ENCODE results near the gene DGKD. TPM values are rescaled to one million over a fixed set of nuclear protein-coding genes. Genes with fewer than 3 reads are reported as not detected.

Gene DGKD
- total RNA-seq, 2 donors from 2014 or later: 82.4 to 124 TPM

GRCh38 chr2:233418761-233419546 is 64.7 kb downstream of the DGKD start:
- no peaks in the 10 kb centered on the region for H3K9me3 Mint-ChIP-seq
- ATAC-seq (peak; percentile 60 to 65), DNase-seq (ENCODE audit: low spot score) (peak; percentile 70)
- H3K4me1 Mint-ChIP-seq (ENCODE audit: low read depth in 2 of 2): peaks cover 82 to 86% of the 10 kb centered on the region in 2 donors
- H3K27me3 Mint-ChIP-seq: no peaks in the 10 kb centered on the region
- H3K4me3 Mint-ChIP-seq: peak overlapping the region; percentile 85
- peak overlapping the region; percentile 79 to 90 for H3K27ac Mint-ChIP-seq
- H3K36me3 Mint-ChIP-seq: peaks cover under 1% of the 10 kb centered on the region

- DNase-seq (ENCODE audit: low spot score) (no peak), ATAC-seq (peak; percentile 21 to 41)
- H3K27ac Mint-ChIP-seq: peak overlapping the region; percentile 79 to 90
- peak overlapping the region; percentile 85 for H3K4me3 Mint-ChIP-seq
- H3K27me3 Mint-ChIP-seq: no peaks in the 10 kb centered on the region
- no peaks in the 10 kb centered on the region for H3K9me3 Mint-ChIP-seq
- H3K4me1 Mint-ChIP-seq (ENCODE audit: low read depth in 2 of 2): peaks cover 82 to 84% of the 10 kb centered on the region in 2 donors
- H3K36me3 Mint-ChIP-seq: peaks cover 4% of the 10 kb centered on the region
Measured at GRCh38 chr2:233419602-233420391, 65.5 kb downstream of the DGKD start.

GRCh38 chr2:233421091-233421816 is 67.0 kb downstream of the DGKD start:
- H3K27ac Mint-ChIP-seq: peak overlapping the region; percentile 79 to 90
- H3K36me3 Mint-ChIP-seq: peaks cover 11% of the 10 kb centered on the region
- peak overlapping the region; percentile 75 for H3K4me3 Mint-ChIP-seq
- peaks cover 75 to 80% of the 10 kb centered on the region in 2 donors for H3K4me1 Mint-ChIP-seq (ENCODE audit: low read depth in 2 of 2)
- H3K9me3 Mint-ChIP-seq: no peaks in the 10 kb centered on the region
- DNase-seq (ENCODE audit: low spot score) (no peak), ATAC-seq (no peak)
- no peaks in the 10 kb centered on the region for H3K27me3 Mint-ChIP-seq

GRCh38 chr2:233422050-233422639 is 67.9 kb downstream of the DGKD start:
- Mint-ChIP-seq H3K27ac (peak overlapping the region; percentile 79 to 90), H3K36me3 (peaks cover 20% of the 10 kb centered on the region), H3K9me3 (peaks cover 4% of the 10 kb centered on the region), H3K27me3 (no peaks in the 10 kb centered on the region), H3K4me1 (ENCODE audit: low read depth in 2 of 2) (peaks cover 79 to 85% of the 10 kb centered on the region in 2 donors), H3K4me3 (peak overlapping the region; percentile 75)
- ATAC-seq: peak; percentile 80 to 87
- DNase-seq (ENCODE audit: low spot score): peak; percentile 76

GRCh38 chr2:233422649-233423551 is 68.6 kb downstream of the DGKD start:
- Mint-ChIP-seq H3K4me3 (peak overlapping the region; percentile 75), H3K27ac (peak overlapping the region; percentile 79 to 90), H3K27me3 (no peaks in the 10 kb centered on the region), H3K4me1 (ENCODE audit: low read depth in 2 of 2) (peaks cover 78 to 87% of the 10 kb centered on the region in 2 donors), H3K36me3 (peaks cover 22% of the 10 kb centered on the region), H3K9me3 (peaks cover 4% of the 10 kb centered on the region)
- DNase-seq (ENCODE audit: low spot score) (no peak), ATAC-seq (no peak)

- H3K36me3 Mint-ChIP-seq: peaks cover 22% of the 10 kb centered on the region
- H3K4me1 Mint-ChIP-seq (ENCODE audit: low read depth in 2 of 2): peaks cover 78 to 83% of the 10 kb centered on the region in 2 donors
- DNase-seq (ENCODE audit: low spot score) (no peak), ATAC-seq (no peak)
- no peaks in the 10 kb centered on the region for H3K27me3 Mint-ChIP-seq
- H3K9me3 Mint-ChIP-seq: peaks cover 4% of the 10 kb centered on the region
- H3K4me3 Mint-ChIP-seq: peak overlapping the region; percentile 22
- peak overlapping the region; percentile 79 to 90 for H3K27ac Mint-ChIP-seq
Measured at GRCh38 chr2:233423552-233423860, 69.2 kb downstream of the DGKD start.

GRCh38 chr2:233424154-233424951 is 70.1 kb downstream of the DGKD start:
- ATAC-seq: no peak
- peak; percentile 56 for DNase-seq (ENCODE audit: low spot score)
- peaks cover 22% of the 10 kb centered on the region for H3K36me3 Mint-ChIP-seq
- no peaks in the 10 kb centered on the region for H3K27me3 Mint-ChIP-seq
- H3K4me1 Mint-ChIP-seq (ENCODE audit: low read depth in 2 of 2): peaks cover 73 to 79% of the 10 kb centered on the region in 2 donors
- H3K27ac Mint-ChIP-seq: peak overlapping the region; percentile 79 to 90
- H3K9me3 Mint-ChIP-seq: peaks cover 4% of the 10 kb centered on the region
- H3K4me3 Mint-ChIP-seq: no peak overlapping the region

- Mint-ChIP-seq H3K27ac (peak overlapping the region; percentile 45 to 46), H3K27me3 (no peaks in the 10 kb centered on the region), H3K4me3 (no peak overlapping the region), H3K36me3 (peaks cover 22% of the 10 kb centered on the region), H3K9me3 (peaks cover 4% of the 10 kb centered on the region), H3K4me1 (ENCODE audit: low read depth in 2 of 2) (peaks cover 48 to 60% of the 10 kb centered on the region in 2 donors)
- peak; percentile 66 for DNase-seq (ENCODE audit: low spot score)
- ATAC-seq: peak; percentile 70 to 72
Measured at GRCh38 chr2:233426619-233427342, 72.5 kb downstream of the DGKD start.

- Mint-ChIP-seq H3K36me3 (peaks cover 22% of the 10 kb centered on the region), H3K9me3 (peaks cover 4% of the 10 kb centered on the region), H3K27ac (peak overlapping the region in 1 of 2 donors; percentile 46), H3K27me3 (no peaks in the 10 kb centered on the region), H3K4me3 (no peak overlapping the region), H3K4me1 (ENCODE audit: low read depth in 2 of 2) (peaks cover 41 to 49% of the 10 kb centered on the region in 2 donors)
- peak; percentile 31 for DNase-seq (ENCODE audit: low spot score)
- no peak for ATAC-seq
Measured at GRCh38 chr2:233428008-233428407, 73.7 kb downstream of the DGKD start.

GRCh38 chr2:233428438-233428837 is 74.1 kb downstream of the DGKD start:
- no peaks in the 10 kb centered on the region for H3K27me3 Mint-ChIP-seq
- no peak for ATAC-seq
- no peak for DNase-seq (ENCODE audit: low spot score)
- H3K36me3 Mint-ChIP-seq: peaks cover 22% of the 10 kb centered on the region
- H3K4me1 Mint-ChIP-seq (ENCODE audit: low read depth in 2 of 2): peaks cover 38 to 46% of the 10 kb centered on the region in 2 donors
- H3K4me3 Mint-ChIP-seq: no peak overlapping the region
- no peak overlapping the region for H3K27ac Mint-ChIP-seq
- H3K9me3 Mint-ChIP-seq: peaks cover 4% of the 10 kb centered on the region

GRCh38 chr2:233429175-233429897 is 75.0 kb downstream of the DGKD start:
- H3K27ac Mint-ChIP-seq: peak overlapping the region in 1 of 2 donors; percentile 52
- H3K4me1 Mint-ChIP-seq (ENCODE audit: low read depth in 2 of 2): peaks cover 30 to 39% of the 10 kb centered on the region in 2 donors
- H3K27me3 Mint-ChIP-seq: no peaks in the 10 kb centered on the region
- no peak overlapping the region for H3K4me3 Mint-ChIP-seq
- H3K9me3 Mint-ChIP-seq: peaks cover 4% of the 10 kb centered on the region
- DNase-seq (ENCODE audit: low spot score): peak; percentile 22
- H3K36me3 Mint-ChIP-seq: peaks cover 17% of the 10 kb centered on the region
- ATAC-seq: no peak
